CD4-positive, alpha-beta T cell treated with Interleukin-1 beta for 1 hour (primary cell): ENCODE measurements around the gene SERPINB7.
"Not testable (repeated sequence)": the region's sequence is repeated elsewhere in the genome, so short reads cannot be mapped to it uniquely, and the experiment has no call there.

Experiments
- DNase-seq, 2 donors: peaks; one replicate each; pipeline ENCODE4 v3.0.0-alpha.2; 2020 to 2022

SERPINB7 gene

GRCh38 chr18:63775166-63775730, at the start of gene SERPINB7:
TSS of gene SERPINB7 (plus strand) at chr18:63775418. CDS start at chr18:63782373, 6,955 bp downstream.
- no peak for DNase-seq

- no peak for DNase-seq
These were observed 49.3 kb upstream of the SERPINB7 start for GRCh38 chr18:63725682-63726480.

GRCh38 chr18:63730773-63731172, 44.4 kb upstream of the SERPINB7 start:
- no peak for DNase-seq

GRCh38 chr18:63731215-63731614, 44.0 kb upstream of the SERPINB7 start:
- no peak for DNase-seq

- no peak for DNase-seq
These were observed 38.3 kb upstream of the SERPINB7 start for GRCh38 chr18:63736876-63737275.

- no peak for DNase-seq
These were observed 33.4 kb upstream of the SERPINB7 start for GRCh38 chr18:63741769-63742168.

- no peak for DNase-seq
These were observed 28.2 kb upstream of the SERPINB7 start for GRCh38 chr18:63747006-63747405.

- DNase-seq, result no peak
These were observed 25.7 kb upstream of the SERPINB7 start for GRCh38 chr18:63749489-63749888.

GRCh38 chr18:63752636-63753035, 22.6 kb upstream of the SERPINB7 start:
- DNase-seq, result no peak

GRCh38 chr18:63753676-63754075, 21.5 kb upstream of the SERPINB7 start:
- DNase-seq, result no peak

GRCh38 chr18:63757541-63757940, 17.7 kb upstream of the SERPINB7 start:
- DNase-seq, result no peak

GRCh38 chr18:63758615-63759240, 16.5 kb upstream of the SERPINB7 start:
- no peak for DNase-seq

GRCh38 chr18:63759786-63760185, 15.4 kb upstream of the SERPINB7 start:
- not testable (repeated sequence) for DNase-seq

GRCh38 chr18:63762518-63762917, 12.7 kb upstream of the SERPINB7 start:
- no peak for DNase-seq

- no peak for DNase-seq
These were observed 11.2 kb upstream of the SERPINB7 start for GRCh38 chr18:63763831-63764600.

GRCh38 chr18:63765837-63766236, 9.4 kb upstream of the SERPINB7 start:
- no peak for DNase-seq

- DNase-seq, result no peak
These were observed 1.7 kb upstream of the SERPINB7 start for GRCh38 chr18:63773551-63773950.

- no peak for DNase-seq
These were observed 707 bp upstream of the SERPINB7 start for GRCh38 chr18:63774511-63774910.

GRCh38 chr18:63779386-63779785, 4.2 kb downstream of the SERPINB7 start:
- no peak for DNase-seq

- no peak for DNase-seq
These were observed 8.2 kb downstream of the SERPINB7 start for GRCh38 chr18:63783394-63783793.

- no peak for DNase-seq
These were observed 9.7 kb downstream of the SERPINB7 start for GRCh38 chr18:63784787-63785452.

GRCh38 chr18:63787673-63788072, 12.5 kb downstream of the SERPINB7 start:
- no peak for DNase-seq
